Measurements from ENCODE around the gene OLFML2B. TPM values are rescaled to one million over a fixed set of nuclear protein-coding genes. Genes with fewer than 3 reads are reported as not detected.
"Not testable (repeated sequence)": the region's sequence is repeated elsewhere in the genome, so short reads cannot be mapped to it uniquely, and the experiment has no call there.

Gene OLFML2B
- total RNA-seq, 3 donors from 2014 or later: 1.4 to 29.6 (median 5.0) TPM

DNA sequence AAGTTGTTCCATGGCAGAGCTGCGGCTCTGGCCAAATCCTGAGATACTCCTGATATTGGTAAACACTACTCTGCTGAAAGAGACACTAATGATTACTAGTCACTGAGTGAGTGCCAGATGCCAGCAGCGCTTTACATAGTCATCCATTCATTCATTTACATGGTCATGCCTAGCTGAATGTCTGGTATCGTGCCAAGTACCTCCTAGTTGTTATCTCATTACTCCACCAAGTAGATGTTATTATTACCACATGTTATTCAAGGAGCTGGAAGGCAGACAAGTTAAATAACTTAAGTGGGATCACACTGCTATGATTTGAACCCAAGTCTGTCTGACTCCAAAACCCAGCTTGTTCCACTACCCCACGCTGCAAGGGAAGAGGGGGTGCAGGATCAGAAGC, 4.7 kb downstream of the OLFML2B start:
- H3K4me3 ChIP-seq: no peak overlapping the region
- H3K36me3 ChIP-seq (ENCODE audit: low read depth): no peaks in the 10 kb centered on the region
- TF ChIP-seq, protein P1, sequence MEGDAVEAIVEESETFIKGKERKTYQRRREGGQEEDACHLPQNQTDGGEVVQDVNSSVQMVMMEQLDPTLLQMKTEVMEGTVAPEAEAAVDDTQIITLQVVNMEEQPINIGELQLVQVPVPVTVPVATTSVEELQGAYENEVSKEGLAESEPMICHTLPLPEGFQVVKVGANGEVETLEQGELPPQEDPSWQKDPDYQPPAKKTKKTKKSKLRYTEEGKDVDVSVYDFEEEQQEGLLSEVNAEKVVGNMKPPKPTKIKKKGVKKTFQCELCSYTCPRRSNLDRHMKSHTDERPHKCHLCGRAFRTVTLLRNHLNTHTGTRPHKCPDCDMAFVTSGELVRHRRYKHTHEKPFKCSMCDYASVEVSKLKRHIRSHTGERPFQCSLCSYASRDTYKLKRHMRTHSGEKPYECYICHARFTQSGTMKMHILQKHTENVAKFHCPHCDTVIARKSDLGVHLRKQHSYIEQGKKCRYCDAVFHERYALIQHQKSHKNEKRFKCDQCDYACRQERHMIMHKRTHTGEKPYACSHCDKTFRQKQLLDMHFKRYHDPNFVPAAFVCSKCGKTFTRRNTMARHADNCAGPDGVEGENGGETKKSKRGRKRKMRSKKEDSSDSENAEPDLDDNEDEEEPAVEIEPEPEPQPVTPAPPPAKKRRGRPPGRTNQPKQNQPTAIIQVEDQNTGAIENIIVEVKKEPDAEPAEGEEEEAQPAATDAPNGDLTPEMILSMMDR (IDR thresholded peaks at IDR 0.05): no peak
- no peak for ATAC-seq
- H3K9me3 ChIP-seq: no peaks in the 10 kb centered on the region
- intact Hi-C loops (cut with DNase I, micrococcal nuclease): no loop called here
- no peaks in the 10 kb centered on the region for H3K4me1 ChIP-seq (ENCODE audit: low read depth)
- no peak for DNase-seq

DNA sequence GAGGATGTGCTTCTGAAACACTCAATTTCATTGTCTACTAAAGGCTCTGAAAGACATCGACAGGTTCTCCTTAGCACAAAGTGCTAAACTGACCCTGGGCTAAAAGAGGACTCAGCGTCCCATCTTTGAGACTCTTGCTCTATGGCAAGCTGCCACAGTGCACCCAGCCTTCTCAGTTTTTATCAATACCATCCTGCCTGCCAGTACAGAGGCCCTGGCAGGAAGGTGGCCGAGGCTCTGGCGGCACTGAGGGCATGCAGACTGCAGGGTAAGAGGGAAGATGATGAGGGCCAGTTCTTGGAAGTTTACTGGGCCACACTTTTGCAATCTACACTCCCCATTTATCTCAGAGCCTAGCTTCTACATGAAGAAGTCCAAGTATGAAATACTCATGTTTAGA, 5.3 kb downstream of the OLFML2B start:
- no peaks in the 10 kb centered on the region for H3K4me1 ChIP-seq (ENCODE audit: low read depth)
- H3K36me3 ChIP-seq (ENCODE audit: low read depth): no peaks in the 10 kb centered on the region
- TF ChIP-seq, protein P1 (IDR thresholded peaks at IDR 0.05): no peak
- intact Hi-C loops (cut with DNase I, micrococcal nuclease): no loop called here
- no peak overlapping the region for H3K4me3 ChIP-seq
- H3K9me3 ChIP-seq: no peaks in the 10 kb centered on the region
- DNase-seq (no peak), ATAC-seq (no peak)

DNA sequence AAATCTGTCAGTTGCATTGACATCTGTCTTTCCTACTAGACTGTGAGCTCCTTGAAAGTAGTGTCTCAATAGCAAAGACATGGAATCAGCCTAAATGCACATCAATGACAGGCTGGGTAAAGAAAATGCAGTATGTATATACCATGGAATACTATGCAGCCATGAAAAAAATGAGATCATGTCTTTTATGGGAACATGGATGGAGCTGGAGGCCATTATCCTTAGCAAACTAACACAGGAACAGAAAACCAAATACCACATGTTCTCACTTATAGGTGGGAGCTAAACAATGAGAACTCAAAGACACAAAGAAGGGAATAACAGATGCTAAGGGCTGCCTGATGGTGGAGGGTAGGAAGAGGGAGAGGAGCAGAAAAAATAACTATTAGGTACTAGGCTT, 5.9 kb downstream of the OLFML2B start:
- DNase-seq; ATAC-seq; H3K36me3 ChIP-seq (ENCODE audit: low read depth); H3K4me1 ChIP-seq (ENCODE audit: low read depth); H3K4me3 ChIP-seq; intact Hi-C loops (cut with DNase I, micrococcal nuclease); H3K9me3 ChIP-seq: not testable (repeated sequence)

DNA sequence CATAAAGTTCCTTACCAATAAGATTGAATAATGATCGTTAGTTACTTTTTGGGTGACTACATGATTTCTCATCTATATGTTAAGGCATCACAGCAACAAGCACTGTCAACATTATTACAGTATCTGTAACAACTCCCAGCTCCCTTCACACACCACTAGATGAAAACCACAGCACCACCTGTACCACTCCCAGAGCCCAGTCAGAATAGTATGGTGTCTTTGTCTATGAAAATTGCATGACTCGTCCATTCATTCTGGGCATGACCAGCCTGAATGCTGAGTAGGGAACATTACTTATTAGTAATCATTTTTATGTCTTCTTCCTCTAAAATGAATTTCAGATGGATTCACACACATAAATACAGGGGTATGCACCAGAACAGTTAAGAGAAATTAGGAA, 7.0 kb downstream of the OLFML2B start:
- H3K4me1 ChIP-seq (ENCODE audit: low read depth): no peaks in the 10 kb centered on the region
- DNase-seq (no peak), ATAC-seq (no peak)
- no peaks in the 10 kb centered on the region for H3K9me3 ChIP-seq
- intact Hi-C loops (cut with DNase I, micrococcal nuclease): no loop called here
- TF ChIP-seq, protein P1 (IDR thresholded peaks at IDR 0.05): no peak
- H3K4me3 ChIP-seq: no peak overlapping the region
- H3K36me3 ChIP-seq (ENCODE audit: low read depth): no peaks in the 10 kb centered on the region

DNA sequence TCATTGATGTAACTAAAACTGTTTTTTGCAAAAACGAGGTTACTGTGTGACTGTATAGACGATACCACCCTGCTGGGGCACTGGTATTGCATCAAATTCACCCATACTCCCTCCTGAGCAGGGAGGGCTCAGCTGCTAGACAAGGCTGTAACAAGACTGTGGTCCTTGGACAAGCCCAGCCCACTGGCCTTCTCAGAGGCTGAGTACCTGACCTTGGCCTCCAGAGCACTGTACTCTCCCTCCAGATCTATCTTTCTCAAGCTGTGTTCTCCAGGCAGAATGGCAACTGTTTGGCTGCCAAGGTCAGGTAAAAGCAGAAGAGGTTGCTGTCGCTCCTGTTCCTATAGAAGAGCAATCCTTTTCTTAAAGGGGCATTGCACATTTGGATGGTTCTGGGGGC, 8.5 kb downstream of the OLFML2B start:
- no peaks in the 10 kb centered on the region for H3K4me1 ChIP-seq (ENCODE audit: low read depth)
- ATAC-seq: no peak

DNA sequence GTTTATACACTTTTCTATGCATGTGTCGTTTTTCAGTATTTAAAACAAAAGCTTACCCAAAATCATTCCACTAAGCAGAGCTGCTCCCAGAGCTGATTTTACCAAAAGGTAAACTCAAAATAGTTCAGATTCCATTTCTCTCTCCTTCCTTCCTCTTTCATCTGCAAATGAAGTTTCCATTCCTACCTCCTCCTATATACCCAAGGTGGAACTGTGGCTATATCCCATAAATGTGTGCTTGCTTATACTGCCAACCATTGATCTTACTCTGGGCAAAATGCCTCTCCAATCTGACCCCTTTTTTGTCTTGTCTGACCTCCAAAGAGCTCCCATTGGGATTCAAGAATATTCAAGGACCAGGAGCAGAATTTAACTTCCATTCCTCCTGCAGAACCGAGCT, 9.5 kb downstream of the OLFML2B start:
- no peak for ATAC-seq

More for the DNA sequence above, 8.5 kb downstream of the OLFML2B start:
- DNase-seq: no peak
- no peaks in the 10 kb centered on the region for H3K36me3 ChIP-seq (ENCODE audit: low read depth)
- intact Hi-C loops (cut with DNase I, micrococcal nuclease): no loop called here
- H3K4me3 ChIP-seq: no peak overlapping the region
- TF ChIP-seq, protein P1 (IDR thresholded peaks at IDR 0.05): no peak
- H3K9me3 ChIP-seq: no peaks in the 10 kb centered on the region

More for the DNA sequence above, 9.5 kb downstream of the OLFML2B start:
- DNase-seq: no peak
- TF ChIP-seq, protein P1 (IDR thresholded peaks at IDR 0.05): no peak
- no peaks in the 10 kb centered on the region for H3K36me3 ChIP-seq (ENCODE audit: low read depth)
- no peaks in the 10 kb centered on the region for H3K4me1 ChIP-seq (ENCODE audit: low read depth)
- intact Hi-C loops (cut with DNase I, micrococcal nuclease): no loop called here
- no peak overlapping the region for H3K4me3 ChIP-seq
- no peaks in the 10 kb centered on the region for H3K9me3 ChIP-seq

Data from mucosa of descending colon (tissue), 3 donors.